HepG2 (cell line): ENCODE measurements around the gene DSE.

Source experiments
- DNMT1 ChIP-seq: sonication (generic); formaldehyde crosslinking; IDR thresholded peaks from 2 replicates; pipeline ENCODE4 v1.5.1; 2020; ENCODE audit warnings: mild to moderate bottlenecking, missing genetic modification reagents
- GABPA ChIP-seq, 2 experiments: IDR thresholded peaks; 2 replicates each; pipeline ENCODE4 v1.6.1; 2011 to 2016; ENCODE audit warnings: low read depth in 2 of 2, low read length in 1 of 2, missing biosample characterization in 1 of 2, missing genetic modification characterization in 1 of 2
- KLF9 ChIP-seq: IDR thresholded peaks from 2 replicates; pipeline ENCODE4 v1.6.1; 2016; ENCODE audit warnings: low read depth
- STAG1 ChIP-seq: sonication (generic); formaldehyde crosslinking; IDR thresholded peaks from 2 replicates; pipeline ENCODE4 v1.4.0; 2020; ENCODE audit warnings: missing genetic modification reagents
- ZNF274 ChIP-seq: sonication (generic); formaldehyde crosslinking; IDR thresholded peaks from 2 replicates; pipeline ENCODE4 v1.5.1; 2020; ENCODE audit warnings: mild to moderate bottlenecking, missing genetic modification reagents
- ZNF614 ChIP-seq: IDR thresholded peaks from 2 replicates; pipeline ENCODE4 v1.6.1; 2018; ENCODE audit warnings: missing biosample characterization, missing genetic modification reagents, inconsistent platforms, borderline replicate concordance

- TF ChIP-seq GABPA (IDR thresholded peaks at IDR 0.05; ENCODE audit: low read depth, low read length): no peak
- TF ChIP-seq GABPA (CRISPR knock-in tag; IDR thresholded peaks at IDR 0.05; ENCODE audit: low read depth): no peak
- TF ChIP-seq STAG1 (CRISPR knock-in tag): no peak
- no peak for TF ChIP-seq ZNF274 (CRISPR knock-in tag)
- TF ChIP-seq ZNF614: no peak
- TF ChIP-seq DNMT1 (CRISPR knock-in tag): no peak
- no peak for TF ChIP-seq KLF9 (CRISPR knock-in tag)
Observed at GRCh38 chr6:116332096-116332495, 38.7 kb upstream of the DSE start.
